HT-29 (cell line): ENCODE results near the gene MARCOL. TPM values are rescaled to one million over a fixed set of nuclear protein-coding genes. Genes with fewer than 3 reads are reported as not detected.
"Not testable (repeated sequence)": the region's sequence is repeated elsewhere in the genome, so short reads cannot be mapped to it uniquely, and the experiment has no call there.

ENCODE experiments used
- DNase-seq: peaks from one replicate; pipeline ENCODE4 v3.0.0-alpha.2; 2015; ENCODE audit warnings: low spot score
- small RNA-seq: library from RNA; depleted of rRNA; stranded (forward); fragments of <200 nt; gene quantifications from one replicate; pipeline ENCODE3, GENCODE V24; 2014
- total RNA-seq: library from RNA; depleted of rRNA; stranded (reverse); fragments of >200 nt; shearing (Covaris generic); gene quantifications from 2 replicates; pipeline ENCODE4 v1.2.3, GENCODE V29; 2014; rRNA removed

The MARCOL gene
- total RNA-seq, 1 experiment from 2014 or later: not detected

DNA sequence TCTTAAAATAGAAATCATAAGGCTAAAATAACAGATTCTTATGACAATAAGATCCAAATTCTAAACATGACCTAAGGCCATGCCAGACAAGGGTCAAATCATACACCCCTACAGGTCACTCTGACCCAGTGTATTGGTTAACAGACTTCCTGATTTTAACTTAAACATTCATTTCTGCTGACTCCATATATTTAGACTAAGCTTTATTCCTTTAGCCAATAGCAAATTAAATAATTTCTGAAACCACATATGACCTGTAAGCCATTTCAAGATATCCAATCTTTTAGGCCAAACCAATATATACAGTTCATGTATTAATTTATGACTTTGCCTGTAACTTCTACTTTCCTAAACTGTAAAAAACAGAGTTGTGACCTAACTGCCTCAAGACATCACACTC lies 22.9 kb downstream of the MARCOL start:
- no peak for DNase-seq

DNA sequence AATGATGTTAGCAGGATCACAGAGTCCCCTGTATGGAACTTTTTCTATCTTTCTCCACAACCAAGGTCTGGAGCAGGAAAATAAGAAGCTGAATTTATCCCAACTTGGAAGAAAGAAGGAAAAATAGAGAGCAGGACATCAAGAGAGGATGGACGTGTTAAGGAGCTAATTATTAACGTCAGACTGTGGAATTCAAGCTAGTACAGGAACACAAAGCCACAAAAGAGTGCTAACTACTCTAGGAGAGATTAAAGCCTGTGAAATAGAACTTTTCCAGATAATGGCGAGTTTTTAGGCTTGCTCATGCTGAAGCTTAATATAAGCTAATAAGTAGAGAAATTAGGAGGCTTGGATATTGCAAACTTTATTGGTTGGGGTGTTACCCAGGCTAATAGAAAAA lies 29.6 kb downstream of the MARCOL start:
- peak; percentile 28 for DNase-seq

DNA sequence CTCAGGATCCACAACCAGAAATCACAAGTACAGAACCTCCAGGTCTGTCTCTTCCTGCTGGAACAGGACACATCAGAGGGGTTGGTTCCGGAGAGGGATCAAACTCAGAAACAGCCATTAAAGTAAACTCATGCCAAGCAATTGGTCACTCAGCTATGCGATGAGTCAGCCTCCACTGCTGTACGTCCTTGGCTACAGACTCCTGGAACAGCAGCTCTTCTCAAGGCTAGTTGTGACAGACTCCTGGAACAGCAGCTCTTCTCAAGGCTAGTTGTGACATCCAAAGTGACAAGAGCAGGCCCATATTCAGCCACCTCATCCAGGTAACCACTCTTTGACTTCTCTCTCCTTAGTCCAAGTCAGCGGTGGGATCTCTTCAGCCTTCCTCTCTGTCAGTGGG lies 30.2 kb downstream of the MARCOL start, which contains the start of gene SPINK13:
Gene SPINK13, plus strand, starts transcription at position 229 of the 400 bp plus-strand sequence. CDS start 1,279 bp downstream, outside the sequence.
- DNase-seq: peak; percentile 61

DNA sequence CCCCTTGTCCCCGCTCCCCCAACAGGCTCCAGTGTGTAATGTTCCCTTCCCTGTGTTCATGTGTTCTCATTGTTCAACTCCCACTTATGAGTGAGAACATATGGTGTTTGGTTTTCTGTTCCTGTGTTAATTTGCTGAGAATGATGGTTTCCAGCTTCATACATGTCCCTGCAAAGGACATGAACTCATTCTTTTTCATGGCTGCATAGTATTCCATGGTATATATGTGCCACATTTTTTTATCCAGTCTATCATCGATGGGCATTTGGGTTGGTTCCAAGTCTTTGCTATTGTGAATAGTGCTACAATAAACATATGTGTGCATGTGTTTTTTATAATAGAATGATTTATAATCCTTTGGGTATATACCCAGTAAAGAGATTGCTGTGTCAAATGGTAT lies 36.8 kb downstream of the MARCOL start:
- DNase-seq: not testable (repeated sequence)

DNA sequence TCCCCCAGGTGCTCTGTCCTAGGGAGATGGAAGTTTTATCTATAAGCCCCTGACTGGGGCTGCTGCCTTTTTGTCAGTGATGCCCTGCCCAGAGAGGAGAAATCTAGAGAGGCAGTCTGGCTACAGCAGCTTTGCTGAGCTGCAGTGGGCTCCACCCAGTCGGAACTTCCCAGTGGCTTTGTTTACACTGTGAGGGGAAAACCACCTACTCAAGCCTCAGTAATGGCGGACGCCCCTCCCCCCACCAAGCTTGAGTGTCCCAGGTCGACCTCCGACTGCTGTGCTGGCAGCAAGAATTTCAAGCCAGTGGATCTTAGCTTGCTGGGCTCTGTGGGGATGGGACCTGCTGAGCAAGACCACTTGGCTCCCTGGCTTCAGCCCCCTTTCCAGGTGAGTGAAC lies 42.6 kb downstream of the MARCOL start:
- DNase-seq: peak; percentile 22

DNA sequence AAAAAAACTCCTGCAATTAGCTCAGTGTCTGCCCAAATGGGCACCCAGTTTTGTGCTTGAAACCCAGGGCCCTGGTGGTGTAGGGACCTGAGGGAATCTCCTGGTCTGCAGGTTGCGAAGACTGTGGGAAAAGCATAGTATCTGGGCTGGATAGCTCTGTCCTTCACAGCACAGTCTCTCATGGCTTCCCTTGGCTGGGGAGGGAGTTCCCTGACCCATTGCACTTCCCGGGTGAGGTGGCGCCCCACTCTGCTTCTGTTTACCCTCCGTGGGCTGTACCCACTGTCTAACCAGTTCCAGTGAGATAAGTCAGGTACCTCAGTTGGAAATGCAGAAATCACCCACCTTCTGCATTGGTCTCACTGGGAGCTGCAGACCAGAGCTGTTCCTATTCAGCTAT lies 43.0 kb downstream of the MARCOL start:
- peak; percentile 4 for DNase-seq

DNA sequence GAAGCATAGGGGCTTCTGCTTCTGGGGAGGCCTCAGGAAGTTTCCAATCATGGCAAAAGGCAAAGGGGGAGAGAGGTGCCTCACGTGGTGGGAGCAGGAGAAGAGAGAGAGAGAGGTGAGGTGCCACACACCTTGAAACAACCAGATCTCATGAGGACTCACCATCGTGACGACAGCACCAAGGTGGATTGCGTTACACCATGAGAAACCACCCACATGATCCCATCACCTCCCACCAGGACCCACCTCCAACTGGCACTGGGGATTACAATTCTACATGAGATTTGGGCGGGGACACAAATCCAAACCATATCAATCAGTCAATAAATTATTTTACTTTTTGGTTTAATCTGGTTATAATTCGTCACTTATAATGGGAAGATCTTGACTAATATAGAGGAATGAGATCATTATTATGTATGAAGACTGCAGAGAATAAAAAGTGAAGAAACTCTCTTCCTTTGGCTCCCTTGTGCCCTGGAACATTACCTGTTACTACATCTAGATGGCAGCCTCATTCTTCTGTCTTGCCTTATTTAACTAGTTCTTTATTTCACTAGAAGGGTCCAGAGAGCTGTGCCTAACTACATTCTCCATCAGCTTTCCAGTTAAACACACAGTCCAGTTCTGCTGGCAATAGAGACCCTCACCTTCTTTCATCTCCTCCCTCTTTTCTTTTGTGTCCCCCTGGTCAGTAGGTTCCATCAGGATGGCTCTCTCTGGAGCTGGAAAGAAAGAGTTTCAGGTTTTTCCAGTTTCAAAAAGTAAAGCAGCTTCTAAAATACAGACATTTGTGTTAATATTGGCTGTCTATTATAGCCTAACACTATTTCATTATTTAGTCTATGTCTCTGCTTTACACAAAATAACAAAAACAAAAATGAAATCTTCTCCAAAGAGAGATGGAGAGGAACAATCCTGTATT lies 52.2 kb downstream of the MARCOL start:
- peak; percentile 35 for DNase-seq

Small RNA genes lying within 50 kb of the gene (small RNA-seq; reads per million reads assigned to genes)
- gene HMGN1P16: not detected

Other genes starting within 250 kb of the MARCOL start
- 0.39 and 0.76 TPM in 2 replicates for gene SPINK5, start 174.5 kb upstream of the MARCOL start, total RNA-seq
- gene SPINK14, start 70.0 kb upstream of the MARCOL start, total RNA-seq: not detected in 2 replicates
- gene SPINK6, start 35.5 kb upstream of the MARCOL start, total RNA-seq: not detected in 2 replicates
- not detected in 2 replicates for gene SPINK13, start 30.3 kb downstream of the MARCOL start, total RNA-seq
- not detected in 2 replicates for gene SPINK7, start 73.9 kb downstream of the MARCOL start, total RNA-seq
- gene SPINK9, start 97.0 kb downstream of the MARCOL start, total RNA-seq: not detected in 2 replicates
- 21.4 and 24.2 TPM in 2 replicates for gene FBXO38, start 145.4 kb downstream of the MARCOL start, total RNA-seq